Measurements from ENCODE around the gene DEK.

Gene DEK

DNA sequence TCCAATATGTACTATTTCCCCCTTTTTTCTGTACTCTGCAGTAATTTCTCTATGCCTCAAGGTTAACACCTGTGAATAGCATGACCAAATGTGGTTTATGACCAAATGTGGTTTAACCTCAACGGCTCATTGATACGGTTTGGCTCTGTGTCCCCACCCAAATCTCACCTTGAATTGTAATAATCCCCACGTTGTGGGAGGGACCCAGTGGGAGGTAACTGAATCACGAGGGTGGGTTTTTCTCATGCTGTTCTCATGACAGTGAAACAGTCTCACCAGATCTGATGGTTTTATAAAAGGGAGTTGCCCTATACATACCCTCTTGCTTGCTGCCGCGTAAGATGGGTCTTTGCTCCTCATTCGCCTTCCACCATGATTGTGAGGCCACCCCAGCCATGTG lies 18.7 kb downstream of the DEK start:
- DNase-seq, result no peak
- Histone ChIP-seq H2AFZ (ENCODE audit: low read length) (no peak overlapping the region), H3K27me3 (replicated peaks; ENCODE audit: insufficient read depth, low read length) (no peaks in the 10 kb centered on the region), H4K20me1 (ENCODE audit: insufficient read depth, low read length) (no peaks in the 10 kb centered on the region), H3K27ac (ENCODE audit: low read length) (no peak overlapping the region), H3K4me3 (ENCODE audit: low read length) (no peak overlapping the region), H3K79me2 (ENCODE audit: low read length) (no peaks in the 10 kb centered on the region), H3K4me1 (ENCODE audit: low read length) (no peaks in the 10 kb centered on the region), H3K9ac (ENCODE audit: low read length) (no peak overlapping the region), H3K9me2 (replicated peaks; ENCODE audit: insufficient read depth, low read length) (no peaks in the 10 kb centered on the region; the same call in 1 of the 2 replicates), H3K36me3 (replicated peaks; ENCODE audit: insufficient read depth, low read length) (peaks cover 16% of the 10 kb centered on the region), H3K9me3 (replicated peaks; ENCODE audit: insufficient read depth, low read length) (no peaks in the 10 kb centered on the region), H3K4me2 (ENCODE audit: low read depth, low read length) (no peak overlapping the region), H3F3A (ENCODE audit: insufficient read depth, low read length) (no peaks in the 10 kb centered on the region)
- TF ChIP-seq EZH2phosphoT487 (IDR thresholded peaks at IDR 0.05; ENCODE audit: low read length) (no peak), EZH2 (optimal IDR thresholded peaks at IDR 0.05; ENCODE audit: low read depth, low read length) (no peak)
- TF ChIP-seq, protein P1, sequence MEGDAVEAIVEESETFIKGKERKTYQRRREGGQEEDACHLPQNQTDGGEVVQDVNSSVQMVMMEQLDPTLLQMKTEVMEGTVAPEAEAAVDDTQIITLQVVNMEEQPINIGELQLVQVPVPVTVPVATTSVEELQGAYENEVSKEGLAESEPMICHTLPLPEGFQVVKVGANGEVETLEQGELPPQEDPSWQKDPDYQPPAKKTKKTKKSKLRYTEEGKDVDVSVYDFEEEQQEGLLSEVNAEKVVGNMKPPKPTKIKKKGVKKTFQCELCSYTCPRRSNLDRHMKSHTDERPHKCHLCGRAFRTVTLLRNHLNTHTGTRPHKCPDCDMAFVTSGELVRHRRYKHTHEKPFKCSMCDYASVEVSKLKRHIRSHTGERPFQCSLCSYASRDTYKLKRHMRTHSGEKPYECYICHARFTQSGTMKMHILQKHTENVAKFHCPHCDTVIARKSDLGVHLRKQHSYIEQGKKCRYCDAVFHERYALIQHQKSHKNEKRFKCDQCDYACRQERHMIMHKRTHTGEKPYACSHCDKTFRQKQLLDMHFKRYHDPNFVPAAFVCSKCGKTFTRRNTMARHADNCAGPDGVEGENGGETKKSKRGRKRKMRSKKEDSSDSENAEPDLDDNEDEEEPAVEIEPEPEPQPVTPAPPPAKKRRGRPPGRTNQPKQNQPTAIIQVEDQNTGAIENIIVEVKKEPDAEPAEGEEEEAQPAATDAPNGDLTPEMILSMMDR (IDR thresholded peaks at IDR 0.05; ENCODE audit: low read length), result no peak

DNA sequence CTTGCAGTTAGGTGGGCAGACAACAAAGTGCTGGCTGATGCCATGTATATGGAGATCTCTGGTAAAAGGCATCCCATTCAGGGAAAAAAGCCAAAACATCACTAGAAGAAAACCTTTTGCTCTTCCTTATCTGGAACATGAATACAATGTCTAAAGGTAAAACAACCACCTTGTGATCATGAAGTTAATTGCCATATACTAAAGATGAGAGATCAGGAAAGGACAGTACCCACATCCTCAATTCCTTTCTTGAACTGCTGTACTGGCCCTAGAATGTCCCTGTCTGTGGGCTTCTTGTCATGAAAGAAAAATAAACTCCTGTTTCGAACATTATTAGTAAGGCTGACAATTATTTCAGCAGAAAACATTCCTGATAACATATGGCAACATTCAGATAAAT lies 19.3 kb downstream of the DEK start:
- Histone ChIP-seq H3K9me2 (replicated peaks; ENCODE audit: insufficient read depth, low read length) (no peaks in the 10 kb centered on the region; the same call in 1 of the 2 replicates), H3K9ac (ENCODE audit: low read length) (no peak overlapping the region), H3K4me2 (ENCODE audit: low read depth, low read length) (no peak overlapping the region), H3K36me3 (replicated peaks; ENCODE audit: insufficient read depth, low read length) (peaks cover 16% of the 10 kb centered on the region), H3K27ac (ENCODE audit: low read length) (no peak overlapping the region), H3K27me3 (replicated peaks; ENCODE audit: insufficient read depth, low read length) (no peaks in the 10 kb centered on the region), H3K9me3 (replicated peaks; ENCODE audit: insufficient read depth, low read length) (no peaks in the 10 kb centered on the region), H3K79me2 (ENCODE audit: low read length) (no peaks in the 10 kb centered on the region), H2AFZ (ENCODE audit: low read length) (no peak overlapping the region), H3K4me1 (ENCODE audit: low read length) (no peaks in the 10 kb centered on the region), H3K4me3 (ENCODE audit: low read length) (no peak overlapping the region), H3F3A (ENCODE audit: insufficient read depth, low read length) (no peaks in the 10 kb centered on the region), H4K20me1 (ENCODE audit: insufficient read depth, low read length) (no peaks in the 10 kb centered on the region)
- DNase-seq, result no peak
- TF ChIP-seq EZH2phosphoT487 (IDR thresholded peaks at IDR 0.05; ENCODE audit: low read length), result no peak
- TF ChIP-seq EZH2 (optimal IDR thresholded peaks at IDR 0.05; ENCODE audit: low read depth, low read length), result no peak

DNA sequence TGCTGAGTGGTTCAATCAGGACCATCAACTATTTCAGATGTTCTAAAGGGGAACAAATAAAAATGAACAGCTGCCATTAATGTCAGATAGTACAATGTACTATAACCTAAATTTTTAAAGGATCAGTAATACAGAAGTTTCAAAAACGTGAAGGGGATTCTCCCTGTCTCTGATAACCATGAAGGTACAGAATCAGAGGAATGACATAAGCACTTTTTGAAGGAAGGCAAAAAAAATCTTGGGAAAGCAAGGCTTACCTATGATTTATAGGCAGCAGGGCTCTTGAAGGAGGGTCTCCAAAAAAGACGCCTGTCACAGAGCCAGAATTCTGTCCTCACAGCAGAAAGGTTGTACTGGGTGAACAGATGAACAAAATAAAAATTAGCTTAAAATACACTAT lies 20.1 kb downstream of the DEK start:
- Histone ChIP-seq H3F3A (ENCODE audit: insufficient read depth, low read length) (no peaks in the 10 kb centered on the region), H3K9me3 (replicated peaks; ENCODE audit: insufficient read depth, low read length) (no peaks in the 10 kb centered on the region), H3K9me2 (replicated peaks; ENCODE audit: insufficient read depth, low read length) (no peaks in the 10 kb centered on the region; the same call in 1 of the 2 replicates), H3K27ac (ENCODE audit: low read length) (no peak overlapping the region), H3K36me3 (replicated peaks; ENCODE audit: insufficient read depth, low read length) (peaks cover 11% of the 10 kb centered on the region), H3K79me2 (ENCODE audit: low read length) (peaks cover 3% of the 10 kb centered on the region; the same call in 1 of the 2 replicates), H3K9ac (ENCODE audit: low read length) (no peak overlapping the region), H3K27me3 (replicated peaks; ENCODE audit: insufficient read depth, low read length) (no peaks in the 10 kb centered on the region), H2AFZ (ENCODE audit: low read length) (no peak overlapping the region), H3K4me3 (ENCODE audit: low read length) (no peak overlapping the region), H3K4me2 (ENCODE audit: low read depth, low read length) (no peak overlapping the region), H4K20me1 (ENCODE audit: insufficient read depth, low read length) (no peaks in the 10 kb centered on the region), H3K4me1 (ENCODE audit: low read length) (no peaks in the 10 kb centered on the region)
- DNase-seq, result no peak
- TF ChIP-seq EZH2phosphoT487 (IDR thresholded peaks at IDR 0.05; ENCODE audit: low read length), result no peak
- TF ChIP-seq EZH2 (optimal IDR thresholded peaks at IDR 0.05; ENCODE audit: low read depth, low read length), result no peak
- TF ChIP-seq, protein P1 (IDR thresholded peaks at IDR 0.05; ENCODE audit: low read length), result no peak

DNA sequence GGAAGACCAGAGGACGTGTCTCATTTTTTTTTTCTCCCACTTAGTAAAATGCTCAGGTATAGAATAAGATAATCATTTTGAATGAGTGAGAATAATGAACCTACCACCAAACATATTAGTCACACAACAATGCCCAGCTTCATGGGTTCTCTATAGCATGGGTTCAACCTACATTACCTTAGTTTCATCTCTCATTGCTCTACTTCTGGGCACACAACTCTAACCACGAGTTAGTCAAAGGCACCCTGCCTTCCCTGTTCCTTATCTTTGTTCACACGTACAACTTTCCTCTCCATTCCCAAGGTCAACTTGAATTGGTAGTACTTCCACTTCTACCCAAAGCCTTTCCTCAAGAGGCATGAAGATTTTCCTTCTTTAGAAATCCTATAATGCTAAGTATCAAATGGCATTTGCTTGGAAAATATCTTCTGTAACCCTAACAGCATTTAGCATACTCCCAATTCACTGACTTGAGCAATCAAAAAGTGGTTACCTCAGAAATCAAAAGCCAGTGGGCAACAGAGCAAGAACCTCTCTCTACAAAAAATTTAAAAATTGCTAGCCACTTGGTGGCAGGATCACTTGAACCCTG lies 20.9 kb downstream of the DEK start:
- peaks cover 11% of the 10 kb centered on the region for H3K36me3 ChIP-seq (replicated peaks; ENCODE audit: insufficient read depth, low read length)
- H3K4me3 ChIP-seq (ENCODE audit: low read length), result no peak overlapping the region
- no peak overlapping the region for H3K9ac ChIP-seq (ENCODE audit: low read length)
- H3K4me1 ChIP-seq (ENCODE audit: low read length), result no peaks in the 10 kb centered on the region
- no peak for DNase-seq
- H4K20me1 ChIP-seq (ENCODE audit: insufficient read depth, low read length), result no peaks in the 10 kb centered on the region
- no peaks in the 10 kb centered on the region; the same call in 1 of the 2 replicates for H3K9me2 ChIP-seq (replicated peaks; ENCODE audit: insufficient read depth, low read length)
- no peak overlapping the region for H3K27ac ChIP-seq (ENCODE audit: low read length)
- H3K9me3 ChIP-seq (replicated peaks; ENCODE audit: insufficient read depth, low read length), result no peaks in the 10 kb centered on the region
- H2AFZ ChIP-seq (ENCODE audit: low read length), result no peak overlapping the region
- H3K79me2 ChIP-seq (ENCODE audit: low read length), result peaks cover 3% of the 10 kb centered on the region; the same call in 1 of the 2 replicates
- no peaks in the 10 kb centered on the region for H3F3A ChIP-seq (ENCODE audit: insufficient read depth, low read length)
- H3K4me2 ChIP-seq (ENCODE audit: low read depth, low read length), result no peak overlapping the region
- TF ChIP-seq, protein P1 (IDR thresholded peaks at IDR 0.05; ENCODE audit: low read length), result no peak
- no peak for TF ChIP-seq EZH2 (optimal IDR thresholded peaks at IDR 0.05; ENCODE audit: low read depth, low read length)
- TF ChIP-seq EZH2phosphoT487 (IDR thresholded peaks at IDR 0.05; ENCODE audit: low read length), result no peak
- H3K27me3 ChIP-seq (replicated peaks; ENCODE audit: insufficient read depth, low read length), result no peaks in the 10 kb centered on the region
